Bronchial epithelial cell (primary cell): Measurements from ENCODE around the gene RCBTB1. TPM values are rescaled to one million over a fixed set of nuclear protein-coding genes. Genes with fewer than 3 reads are reported as not detected.
"Not testable (repeated sequence)": the region's sequence is repeated elsewhere in the genome, so short reads cannot be mapped to it uniquely, and the experiment has no call there.

Experiments
- DNase-seq: peaks from one replicate; pipeline ENCODE4 v3.0.0-alpha.2; 2010; ENCODE audit warnings: low read depth
- FAIRE-seq: peaks from 2 replicates; lab custom pipeline; 2011; peaks lifted over from hg19 to GRCh38; lab: Jason Lieb, UNC
- H3K27me3 ChIP-seq: 2 replicates; pipeline ENCODE4 v1.5.1; 2011; ENCODE audit warnings: low read length; ENCODE audit not compliant: control insufficient read depth, insufficient read depth
- H3K36me3 ChIP-seq: 2 replicates; pipeline ENCODE4 v1.5.1; 2011; ENCODE audit warnings: low read length; ENCODE audit not compliant: control insufficient read depth, insufficient read depth
- H3K4me3 ChIP-seq: 2 replicates; pipeline ENCODE4 v1.5.1; 2011; ENCODE audit warnings: mild to moderate bottlenecking, low read depth, low read length, control low read depth
- CTCF ChIP-seq: IDR thresholded peaks from 2 replicates; pipeline ENCODE4 v1.5.1; 2011; ENCODE audit warnings: mild to moderate bottlenecking, moderate library complexity, low read length, control low read depth, inconsistent platforms; ENCODE audit not compliant: insufficient read depth, severe bottlenecking
- total RNA-seq: library from RNA; depleted of rRNA; stranded (reverse); fragments of >200 nt; gene quantifications from 2 replicates; pipeline ENCODE4 v1.2.1, GENCODE V29; 2014

The RCBTB1 gene
- total RNA-seq, 1 donor from 2014 or later, result 21.3 TPM

GRCh38 chr13:49502954-49503353 is 82.4 kb downstream of the RCBTB1 start:
- H3K27me3 ChIP-seq, result no peaks in the 10 kb centered on the region
- no peak for TF ChIP-seq CTCF
- H3K36me3 ChIP-seq, result no peaks in the 10 kb centered on the region
- FAIRE-seq (no peak), DNase-seq (no peak)
- H3K4me3 ChIP-seq, result no peak overlapping the region

DNA sequence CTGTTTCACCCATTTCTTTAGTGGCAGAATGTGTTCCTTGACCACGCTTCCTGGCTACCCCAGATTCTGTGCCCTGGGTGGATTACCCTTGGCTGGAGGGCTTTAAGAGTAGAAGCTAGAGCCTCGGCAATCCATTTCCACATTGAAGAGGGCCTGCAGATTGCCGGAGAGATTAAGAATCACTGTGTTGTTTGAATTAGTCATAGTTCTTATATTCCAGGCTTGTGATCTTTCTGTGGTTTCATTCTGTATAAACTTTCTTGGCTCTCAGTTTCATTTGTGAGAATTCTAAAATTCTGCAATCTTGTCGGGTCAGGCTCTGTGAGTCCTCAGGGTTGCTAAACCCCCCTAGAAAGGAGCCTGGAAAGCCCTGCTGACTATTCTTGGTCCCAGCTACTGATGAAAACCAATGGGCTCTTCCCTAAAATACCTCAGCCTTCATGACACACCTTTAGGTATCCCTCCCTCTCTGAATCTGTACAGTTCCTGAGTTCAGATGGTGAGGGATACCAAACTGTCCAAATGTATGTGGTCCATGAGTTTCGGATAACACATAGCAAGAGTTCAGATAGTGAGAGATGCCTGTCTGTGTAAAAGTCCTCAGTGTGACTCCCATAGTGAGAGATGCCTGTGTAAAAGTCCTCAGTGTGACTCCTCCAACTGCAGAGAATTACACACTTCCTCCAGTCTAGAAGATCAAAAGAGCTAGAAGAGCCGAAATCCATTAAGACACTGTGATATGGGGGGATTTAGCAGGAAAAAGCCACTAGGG is 85.3 kb downstream of the RCBTB1 start:
- peak; percentile 60 for FAIRE-seq
- peak; percentile 30 for DNase-seq
- H3K4me3 ChIP-seq, result no peak overlapping the region

DNA sequence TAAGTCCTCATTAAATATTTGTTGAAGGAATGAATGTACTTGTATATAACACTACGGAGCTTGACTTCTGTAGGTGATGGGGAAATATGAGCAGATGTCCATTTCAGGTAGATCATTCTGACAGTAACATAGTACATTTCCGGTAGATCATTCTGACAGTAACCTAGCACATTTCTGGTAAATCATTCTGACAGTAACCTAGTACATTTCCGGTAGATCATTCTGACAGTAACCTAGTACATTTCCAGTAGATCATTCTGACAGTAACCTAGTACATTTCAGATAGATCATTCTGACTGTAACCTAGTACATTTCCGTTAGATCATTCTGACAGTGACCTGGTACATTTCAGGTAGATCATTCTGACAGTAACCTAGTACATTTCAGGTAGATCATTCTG is 87.2 kb downstream of the RCBTB1 start:
- DNase-seq (no peak), FAIRE-seq (no peak)
- TF ChIP-seq CTCF, result no peak
- H3K27me3 ChIP-seq, result no peaks in the 10 kb centered on the region
- no peak overlapping the region for H3K4me3 ChIP-seq
- H3K36me3 ChIP-seq, result no peaks in the 10 kb centered on the region

More for the DNA sequence above, 85.3 kb downstream of the RCBTB1 start:
- Histone ChIP-seq H3K27me3 (no peaks in the 10 kb centered on the region), H3K36me3 (no peaks in the 10 kb centered on the region)
- no peak for TF ChIP-seq CTCF

GRCh38 chr13:49497272-49497671 is 88.1 kb downstream of the RCBTB1 start:
- H3K27me3 ChIP-seq, result no peaks in the 10 kb centered on the region
- FAIRE-seq (peak; percentile 32), DNase-seq (no peak)
- no peak overlapping the region for H3K4me3 ChIP-seq
- no peak for TF ChIP-seq CTCF
- H3K36me3 ChIP-seq, result no peaks in the 10 kb centered on the region

DNA sequence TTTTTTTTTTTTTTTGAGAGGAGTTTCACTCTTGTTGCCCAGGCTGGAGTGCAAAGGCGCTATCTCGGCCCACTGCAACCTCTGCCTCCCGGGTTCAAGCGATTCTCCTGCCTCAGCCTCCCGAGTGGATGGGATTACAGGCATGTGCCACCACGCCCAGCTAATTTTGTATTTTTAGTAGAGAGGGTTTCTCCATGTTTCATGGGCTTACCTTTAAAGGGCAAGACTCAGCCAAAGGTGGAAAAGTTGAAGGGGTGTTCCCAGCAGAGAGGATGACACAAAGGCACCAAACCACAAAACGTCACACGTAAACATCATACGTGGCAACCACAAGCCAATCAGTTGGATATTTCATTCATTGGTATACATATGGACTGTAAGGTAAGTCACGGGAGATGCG is 88.5 kb downstream of the RCBTB1 start:
- not testable (repeated sequence) for H3K36me3 ChIP-seq, H3K27me3 ChIP-seq, H3K4me3 ChIP-seq, FAIRE-seq
- peak; percentile 36 for DNase-seq

GRCh38 chr13:49495783-49496762 is 89.3 kb downstream of the RCBTB1 start, which contains the start of gene PHF11:
Gene PHF11, plus strand, starts transcription at chr13:49495953. Its CDS starts 49 bp downstream, at chr13:49496002.
- no peaks in the 10 kb centered on the region for H3K36me3 ChIP-seq
- DNase-seq, result peak; percentile 62
- FAIRE-seq, result no peak
- peak within 1 kb of the TSS; percentile 56 for H3K4me3 ChIP-seq
- no peak for TF ChIP-seq CTCF
- no peaks in the 10 kb centered on the region for H3K27me3 ChIP-seq
